DMS53 treated with DMSO at 0.1 percent for 48 hours (cell line): ENCODE data around the gene IARS2.
"Not testable (repeated sequence)": the region's sequence is repeated elsewhere in the genome, so short reads cannot be mapped to it uniquely, and the experiment has no call there.

Experiments
- DNase-seq: peaks from one replicate; lab custom pipeline; 2025; ENCODE audit not compliant: unreplicated experiment; lab: John Stamatoyannopoulos, UW

The IARS2 gene

GRCh38 chr1:220164116-220164515, 70.2 kb downstream of the IARS2 start:
- no peak for DNase-seq

GRCh38 chr1:220164517-220164916, 70.6 kb downstream of the IARS2 start:
- no peak for DNase-seq

GRCh38 chr1:220166853-220167252, 72.9 kb downstream of the IARS2 start:
- DNase-seq = no peak

GRCh38 chr1:220169887-220170286, 76.0 kb downstream of the IARS2 start:
- not testable (repeated sequence) for DNase-seq

- no peak for DNase-seq
Observed at GRCh38 chr1:220170836-220171526, 77.0 kb downstream of the IARS2 start.

GRCh38 chr1:220176540-220176939, 82.6 kb downstream of the IARS2 start:
- no peak for DNase-seq

GRCh38 chr1:220182111-220182510, 88.2 kb downstream of the IARS2 start:
- no peak for DNase-seq

- DNase-seq = no peak
Observed at GRCh38 chr1:220182656-220183055, 88.7 kb downstream of the IARS2 start.

- DNase-seq = no peak
Observed at GRCh38 chr1:220184506-220184905, 90.6 kb downstream of the IARS2 start.

- no peak for DNase-seq
Observed at GRCh38 chr1:220186752-220187151, 92.8 kb downstream of the IARS2 start.

GRCh38 chr1:220188538-220188937, 94.6 kb downstream of the IARS2 start:
- DNase-seq = no peak

- DNase-seq = peak; percentile 65
Observed at GRCh38 chr1:220189750-220190347, 95.9 kb downstream of the IARS2 start.

- DNase-seq = no peak
Observed at GRCh38 chr1:220195701-220196100, 101.8 kb downstream of the IARS2 start.
